ENCODE data around the gene GLRB.

DNA sequence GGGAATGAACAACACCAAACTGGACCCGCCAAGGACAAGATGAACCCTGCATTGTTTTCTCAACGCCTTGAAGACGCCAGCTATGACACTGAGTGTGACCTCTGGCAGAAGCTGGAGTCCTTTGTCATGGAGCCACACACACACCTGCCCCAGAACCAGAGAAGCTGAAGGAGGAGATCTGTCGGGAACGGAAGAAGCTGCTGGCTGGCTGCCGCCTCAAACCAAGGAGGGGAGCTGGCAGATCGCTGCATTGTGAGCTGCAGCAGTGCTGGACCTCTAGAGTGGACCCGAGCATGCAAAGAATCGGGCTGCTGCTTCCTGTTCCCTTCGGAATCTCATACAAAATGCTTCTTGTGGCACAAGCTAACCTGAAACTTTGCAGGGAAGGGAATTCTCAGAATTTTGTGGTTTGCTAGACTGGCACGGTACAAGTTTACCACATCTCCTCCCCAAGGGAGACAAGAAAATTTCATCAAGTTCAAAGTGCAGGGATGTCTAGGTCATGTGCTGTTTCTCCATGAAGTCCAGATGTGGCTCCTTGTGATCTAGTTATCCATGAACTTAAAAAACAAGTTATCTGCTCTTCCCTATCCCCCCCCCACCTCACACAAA lies 23.4 kb upstream of the GLRB start:
- TF ChIP-seq, protein P1, sequence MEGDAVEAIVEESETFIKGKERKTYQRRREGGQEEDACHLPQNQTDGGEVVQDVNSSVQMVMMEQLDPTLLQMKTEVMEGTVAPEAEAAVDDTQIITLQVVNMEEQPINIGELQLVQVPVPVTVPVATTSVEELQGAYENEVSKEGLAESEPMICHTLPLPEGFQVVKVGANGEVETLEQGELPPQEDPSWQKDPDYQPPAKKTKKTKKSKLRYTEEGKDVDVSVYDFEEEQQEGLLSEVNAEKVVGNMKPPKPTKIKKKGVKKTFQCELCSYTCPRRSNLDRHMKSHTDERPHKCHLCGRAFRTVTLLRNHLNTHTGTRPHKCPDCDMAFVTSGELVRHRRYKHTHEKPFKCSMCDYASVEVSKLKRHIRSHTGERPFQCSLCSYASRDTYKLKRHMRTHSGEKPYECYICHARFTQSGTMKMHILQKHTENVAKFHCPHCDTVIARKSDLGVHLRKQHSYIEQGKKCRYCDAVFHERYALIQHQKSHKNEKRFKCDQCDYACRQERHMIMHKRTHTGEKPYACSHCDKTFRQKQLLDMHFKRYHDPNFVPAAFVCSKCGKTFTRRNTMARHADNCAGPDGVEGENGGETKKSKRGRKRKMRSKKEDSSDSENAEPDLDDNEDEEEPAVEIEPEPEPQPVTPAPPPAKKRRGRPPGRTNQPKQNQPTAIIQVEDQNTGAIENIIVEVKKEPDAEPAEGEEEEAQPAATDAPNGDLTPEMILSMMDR (IDR thresholded peaks at IDR 0.05), result no peak
- no peak for TF ChIP-seq EZH2 (IDR thresholded peaks at IDR 0.05; ENCODE audit: borderline replicate concordance, insufficient read depth, low read depth, low read length, poor library complexity, severe bottlenecking)
